Embryonic facial prominence (tissue), 1 donor: ENCODE measurements around the gene CORO1A.
"Not testable (repeated sequence)": the region's sequence is repeated elsewhere in the genome, so short reads cannot be mapped to it uniquely, and the experiment has no call there.

Experiments used
- DNase-seq: peaks from one replicate; pipeline ENCODE4 v3.0.0-alpha.2; 2016; ENCODE audit errors: extremely low spot score

CORO1A gene

DNA sequence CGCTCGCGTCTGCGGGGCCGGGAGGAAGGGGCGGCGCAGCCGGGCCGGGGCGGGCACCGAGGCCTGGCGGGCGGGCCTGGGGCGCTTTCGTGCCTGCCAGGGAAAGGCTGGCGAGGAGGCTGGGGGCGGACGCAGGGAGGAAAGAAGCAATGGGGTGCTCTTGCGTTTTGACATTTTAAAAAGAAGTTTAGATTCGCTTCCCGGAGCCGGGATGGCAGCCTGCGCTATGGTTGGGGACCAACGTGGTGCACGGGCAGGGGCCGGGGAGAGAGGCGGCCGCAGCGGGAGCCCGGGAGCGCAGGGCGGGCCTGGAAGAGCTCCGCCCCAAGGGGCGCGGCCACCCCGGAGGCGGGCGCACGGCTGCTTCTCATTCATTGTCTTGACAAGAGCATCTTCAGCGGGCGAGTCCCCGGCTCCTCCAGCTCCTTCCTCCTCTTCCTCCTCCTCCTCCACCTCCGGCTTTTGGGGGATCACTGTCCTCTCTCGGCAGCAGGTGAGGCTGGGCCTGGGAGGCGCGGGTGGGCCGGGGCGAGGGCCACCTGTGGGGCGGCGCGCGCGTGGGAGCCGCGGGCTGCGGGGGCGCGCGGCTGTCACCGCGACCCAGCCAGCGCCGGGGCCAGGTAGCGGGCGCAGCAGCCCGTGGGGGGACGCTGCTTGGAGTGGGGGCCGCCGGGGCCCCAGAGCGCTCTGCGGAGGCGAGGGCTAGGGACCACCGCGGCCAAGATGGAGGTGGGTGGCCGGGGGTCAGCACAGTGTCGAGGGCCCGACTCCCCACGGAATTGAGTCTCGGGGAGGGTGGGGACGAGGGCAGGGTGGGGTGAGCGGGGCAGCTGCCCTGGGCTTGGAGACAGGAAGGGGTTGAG is at the start of gene CORO1A:
Gene CORO1A (plus strand): TSS at position 370 of the 863 bp plus-strand sequence. CDS start 1,608 bp downstream, outside the sequence.
- no peak for DNase-seq

DNA sequence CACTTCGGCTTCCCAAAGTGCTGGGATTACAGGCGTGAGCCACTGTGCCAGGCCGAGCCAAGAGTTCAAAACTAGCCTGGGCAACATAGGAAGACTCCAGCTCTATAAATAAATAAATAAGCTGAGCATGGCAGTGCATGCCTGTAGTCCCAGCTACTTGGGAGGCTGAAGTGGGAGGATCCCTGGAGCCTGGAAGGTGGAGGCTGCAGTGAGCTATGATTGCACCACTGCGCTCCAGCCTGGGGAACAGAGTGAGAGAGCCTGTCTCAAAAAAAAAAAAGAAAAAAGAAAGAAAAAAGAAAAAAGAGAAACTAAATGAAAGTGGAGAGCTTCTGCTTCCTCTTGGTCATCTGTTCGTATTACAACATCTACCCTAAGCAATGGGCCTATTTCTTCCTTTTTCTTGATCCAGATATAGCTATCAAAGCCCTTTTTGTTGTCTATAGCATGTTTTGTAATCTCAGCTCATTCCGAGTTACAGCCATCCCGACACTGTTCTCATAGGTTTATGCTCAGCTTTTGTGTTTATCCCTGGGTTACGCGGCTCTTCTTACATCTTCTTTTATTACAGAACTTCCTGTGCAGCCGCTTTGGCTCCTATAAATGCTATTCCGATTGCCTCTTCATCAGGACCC is 46.3 kb upstream of the CORO1A start:
- no peak for DNase-seq

GRCh38 chr16:30137897-30138296 is 45.5 kb upstream of the CORO1A start:
- no peak for DNase-seq

- DNase-seq, result no peak
These were observed 43.6 kb upstream of the CORO1A start for GRCh38 chr16:30139583-30140481.

GRCh38 chr16:30141750-30142149 is 41.7 kb upstream of the CORO1A start:
- DNase-seq, result no peak

GRCh38 chr16:30142672-30143346 is 40.6 kb upstream of the CORO1A start:
- DNase-seq, result no peak

GRCh38 chr16:30143347-30143702 is 40.1 kb upstream of the CORO1A start:
- no peak for DNase-seq

GRCh38 chr16:30144017-30144416 is 39.4 kb upstream of the CORO1A start:
- DNase-seq, result no peak

GRCh38 chr16:30144917-30145316 is 38.5 kb upstream of the CORO1A start:
- DNase-seq, result no peak

GRCh38 chr16:30145657-30146056 is 37.7 kb upstream of the CORO1A start:
- no peak for DNase-seq

DNA sequence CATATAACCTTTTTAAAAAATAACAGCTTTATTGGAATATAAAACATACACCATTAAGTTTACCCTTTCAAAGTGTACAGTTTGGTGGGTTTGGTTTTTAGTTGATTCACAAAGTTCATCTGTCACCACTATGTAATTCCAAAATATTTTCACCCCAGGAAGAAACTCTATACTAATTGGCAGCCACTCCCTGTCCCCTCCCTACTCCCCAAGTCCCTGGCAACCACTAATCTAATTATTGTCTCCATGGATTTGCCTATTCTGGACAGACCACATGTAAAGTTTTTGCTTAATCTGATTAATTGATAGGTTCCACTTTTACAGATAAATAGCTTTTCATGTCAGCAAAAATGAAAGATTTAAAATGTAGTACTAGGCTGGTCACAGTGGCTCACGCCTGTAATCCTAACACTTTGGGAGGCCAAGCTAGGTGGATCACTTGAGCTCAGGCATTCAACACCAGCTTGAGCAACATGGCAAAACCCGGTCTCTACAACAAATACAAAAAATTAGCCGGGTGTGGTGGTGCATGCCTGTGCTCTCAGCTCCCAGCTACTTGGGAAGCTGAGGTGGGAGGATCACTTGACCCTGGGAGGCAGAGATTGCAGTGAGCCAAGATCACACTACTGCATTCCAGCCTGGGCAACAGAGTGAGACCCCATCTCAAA is 35.4 kb upstream of the CORO1A start:
- no peak for DNase-seq

DNA sequence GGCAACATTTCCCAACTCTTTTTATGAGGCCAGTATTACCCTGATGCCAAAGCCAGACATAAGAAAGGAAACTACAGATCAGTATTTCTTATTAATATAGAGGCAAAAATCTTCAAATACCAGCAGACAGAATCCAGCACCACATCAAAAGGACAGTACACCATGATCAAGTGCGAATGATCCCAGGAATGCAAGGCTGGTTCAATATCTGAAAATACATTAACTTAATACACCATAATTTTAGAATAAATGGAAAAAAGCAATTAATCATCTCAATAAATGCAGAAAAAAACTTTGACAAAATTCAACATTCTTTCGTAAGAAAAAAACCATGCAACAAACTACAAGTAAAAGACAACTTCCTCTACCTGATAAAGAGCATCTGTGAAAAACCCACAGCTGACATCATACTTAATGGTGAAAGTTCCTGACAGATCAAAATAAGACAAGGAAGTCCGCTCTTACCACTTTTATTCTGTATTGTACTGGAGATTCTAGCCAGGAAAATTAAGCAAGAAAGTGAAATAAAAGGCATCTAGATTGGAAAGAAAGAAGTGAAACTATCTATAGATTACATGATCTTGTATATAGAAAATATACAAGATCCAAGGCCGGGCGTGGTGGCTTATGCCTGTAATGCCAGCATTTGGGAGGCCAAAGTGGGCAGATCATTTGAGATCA is 34.0 kb upstream of the CORO1A start:
- no peak for DNase-seq

DNA sequence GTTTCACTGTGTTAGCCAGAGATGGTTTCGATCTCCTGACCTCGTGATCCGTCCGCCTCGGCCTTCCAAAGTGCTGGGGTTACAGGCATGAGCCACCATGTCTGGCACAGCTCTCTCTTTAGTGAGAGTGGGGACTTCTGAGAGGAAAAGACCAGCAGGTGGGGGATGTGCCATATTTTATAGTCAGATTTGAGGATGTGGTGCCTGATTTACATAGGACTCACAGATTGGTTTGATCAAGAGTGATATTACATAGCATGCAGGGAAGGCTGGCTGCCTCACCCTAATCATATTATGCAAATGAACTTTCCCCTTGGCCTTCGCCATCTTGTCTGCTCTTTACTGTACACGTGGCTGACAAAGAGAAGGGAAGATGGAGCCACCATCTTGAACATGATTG is 32.3 kb upstream of the CORO1A start:
- no peak for DNase-seq

GRCh38 chr16:30152517-30152916 is 30.9 kb upstream of the CORO1A start:
- DNase-seq, result no peak

- no peak for DNase-seq
These were observed 28.2 kb upstream of the CORO1A start for GRCh38 chr16:30155188-30155587.

DNA sequence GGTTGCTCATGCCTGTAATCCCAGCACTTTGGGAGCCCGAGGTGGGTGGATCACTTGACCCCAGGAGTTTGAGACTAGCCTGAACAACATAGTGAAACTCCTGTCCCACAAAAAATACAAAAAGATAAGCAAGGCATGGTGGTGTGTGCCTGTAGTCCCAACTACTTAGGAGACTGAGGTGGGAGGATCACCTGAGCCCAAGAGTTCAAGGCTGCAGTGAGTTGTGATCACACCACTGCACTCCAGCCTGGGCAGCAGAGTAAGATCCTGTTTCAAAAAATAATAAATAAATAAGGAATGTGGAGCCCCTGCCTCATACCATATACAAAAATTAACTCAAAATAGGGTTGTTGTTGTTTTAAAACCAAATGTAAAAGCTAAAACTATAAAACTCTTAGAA is 26.2 kb upstream of the CORO1A start:
- DNase-seq, result no peak

GRCh38 chr16:30163538-30163937 is 19.9 kb upstream of the CORO1A start:
- no peak for DNase-seq

DNA sequence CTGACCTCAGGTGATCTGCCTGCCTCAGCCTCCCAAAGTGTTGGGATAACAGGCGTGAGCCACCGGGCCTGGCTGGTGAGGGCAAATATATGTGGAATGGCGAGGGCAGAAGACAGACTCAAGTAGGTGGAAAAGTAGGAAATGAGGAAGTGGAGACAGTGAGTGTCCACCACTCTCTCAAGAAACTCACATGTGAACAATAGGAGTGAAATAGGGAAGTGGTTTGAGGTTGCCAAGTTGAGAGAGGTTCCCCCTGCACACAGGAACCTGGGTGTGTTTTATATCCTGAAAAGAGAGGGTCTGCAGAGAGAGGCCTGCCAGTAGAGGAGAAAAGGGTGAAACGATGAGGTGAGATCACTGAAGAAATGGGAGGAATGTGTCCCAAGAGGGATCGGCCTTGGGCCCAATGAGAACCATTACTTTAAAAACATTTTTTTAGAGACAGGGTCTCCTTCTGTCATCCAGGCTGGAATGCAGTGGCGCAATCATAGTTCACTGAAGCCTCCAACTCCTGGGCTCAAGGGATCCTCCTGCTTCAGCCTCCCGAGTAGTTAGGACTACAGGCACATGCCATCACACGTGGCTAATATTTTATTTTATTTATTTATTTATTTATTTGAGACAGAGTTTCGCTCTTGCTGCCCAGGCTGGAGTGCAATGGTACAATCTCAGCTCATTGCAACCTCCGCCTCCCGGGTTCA is 17.1 kb upstream of the CORO1A start:
- DNase-seq, result no peak

DNA sequence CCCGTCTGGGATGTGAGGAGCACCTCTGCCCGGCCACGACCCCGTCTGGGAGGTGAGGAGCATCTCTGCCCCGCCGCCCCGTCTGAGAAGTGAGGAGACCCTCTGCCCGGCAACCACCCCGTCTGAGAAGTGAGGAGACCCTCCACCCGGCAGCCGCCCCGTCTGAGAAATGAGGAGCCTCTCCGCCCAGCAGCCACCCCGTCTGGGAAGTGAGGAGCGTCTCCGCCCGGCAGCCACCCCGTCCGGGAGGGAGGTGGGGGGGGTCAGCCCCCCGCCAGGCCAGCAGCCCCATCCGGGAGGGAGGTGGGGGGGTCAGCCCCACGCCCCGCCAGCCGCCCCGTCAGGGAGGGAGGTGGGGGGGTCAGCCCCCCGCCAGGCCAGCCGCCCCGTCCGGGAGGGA is 14.7 kb upstream of the CORO1A start:
- DNase-seq, result not testable (repeated sequence)

DNA sequence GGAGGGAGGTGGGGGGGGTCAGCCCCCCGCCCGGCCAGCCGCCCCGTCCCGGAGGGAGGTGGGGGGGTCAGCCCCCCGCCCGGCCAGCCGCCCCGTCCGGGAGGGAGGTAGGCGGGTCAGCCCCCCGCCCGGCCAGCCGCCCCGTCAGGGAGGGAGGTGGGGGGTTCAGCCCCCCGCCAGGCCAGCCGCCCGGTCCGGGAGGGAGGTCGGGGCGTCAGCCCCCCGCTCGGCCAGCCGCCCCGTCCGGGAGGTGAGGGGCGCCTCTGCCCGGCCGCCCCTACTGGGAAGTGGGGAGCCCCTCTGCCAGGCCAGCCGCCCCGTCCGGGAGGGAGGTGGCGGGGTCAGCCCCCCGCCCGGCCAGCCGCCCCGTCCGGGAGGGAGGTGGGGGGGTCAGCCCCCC is 14.0 kb upstream of the CORO1A start:
- DNase-seq, result not testable (repeated sequence)
